Caco-2 (cell line): ENCODE data around the gene TM4SF1. TPM values are rescaled to one million over a fixed set of nuclear protein-coding genes. Genes with fewer than 3 reads are reported as not detected.
"Not testable (repeated sequence)": the region's sequence is repeated elsewhere in the genome, so short reads cannot be mapped to it uniquely, and the experiment has no call there.

Source experiments
- BruUV-seq: library from RNA; stranded (reverse); fragments of 400-500 nt; replicated peaks from 2 replicates; lab custom pipeline; 2021; lab: Mats Ljungman, UMichigan
- CTCF ChIA-PET: fragments of 300-600 bp; sonication (Branson Sonifier 250); formaldehyde crosslinking; loops from one replicate; lab custom pipeline; 2022; ENCODE audit warnings: antibody characterized with exemption; lab: Charles Lee
- POLR2A ChIA-PET: fragments of 300-600 bp; sonication (Branson Sonifier 250); formaldehyde crosslinking; loops from one replicate; lab custom pipeline; 2022; ENCODE audit warnings: antibody characterized with exemption; lab: Charles Lee
- DNase-seq, 2 experiments: peaks; one replicate each; pipeline versions ENCODE4 v3.0.0 to v3.0.0-alpha.2; 2020 to 2022
- H3K27me3 ChIP-seq: replicated peaks from 2 replicates; pipeline ENCODE4 v1.6.0; 2011; ENCODE audit warnings: low read length; ENCODE audit not compliant: control insufficient read depth, insufficient read depth
- H3K36me3 ChIP-seq: 2 replicates; pipeline ENCODE4 v1.5.1; 2011; ENCODE audit warnings: low read length; ENCODE audit not compliant: control insufficient read depth, insufficient read depth
- H3K4me1 ChIP-seq: fragments of 250-450 bp; sonication (Bioruptor Pico); 2 replicates; pipeline ENCODE4 v1.5.1; 2020; ENCODE audit warnings: mild to moderate bottlenecking
- H3K4me3 ChIP-seq: 2 replicates; pipeline ENCODE4 v1.5.1; 2011; ENCODE audit warnings: low read depth, mild to moderate bottlenecking, control low read depth, low read length
- H3K9me3 ChIP-seq: fragments of 250-450 bp; sonication (Bioruptor Pico); 2 replicates; pipeline ENCODE4 v1.5.1; 2020; ENCODE audit warnings: mild to moderate bottlenecking, moderate library complexity
- H3K27ac Mint-ChIP-seq: one replicate; pipeline ENCODE4 v1.8.0; 2022; ENCODE audit warnings: mixed read lengths; ENCODE audit not compliant: unreplicated experiment
- H3K27me3 Mint-ChIP-seq: one replicate; pipeline ENCODE4 v1.8.0; 2022; ENCODE audit warnings: mixed read lengths; ENCODE audit not compliant: insufficient read depth, unreplicated experiment
- H3K36me3 Mint-ChIP-seq: one replicate; pipeline ENCODE4 v1.8.0; 2022; ENCODE audit warnings: mild to moderate bottlenecking, mixed read lengths; ENCODE audit not compliant: insufficient read depth, unreplicated experiment
- H3K4me1 Mint-ChIP-seq: one replicate; pipeline ENCODE4 v1.8.0; 2022; ENCODE audit warnings: low read depth, mixed read lengths; ENCODE audit not compliant: unreplicated experiment
- H3K4me3 Mint-ChIP-seq: one replicate; pipeline ENCODE4 v1.8.0; 2022; ENCODE audit warnings: mild to moderate bottlenecking, moderate library complexity, mixed read lengths; ENCODE audit not compliant: unreplicated experiment
- H3K9me3 Mint-ChIP-seq: one replicate; pipeline ENCODE4 v1.8.0; 2022; ENCODE audit warnings: mixed read lengths; ENCODE audit not compliant: unreplicated experiment
- intact Hi-C: fragments of 100-400 bp; cut with micrococcal nuclease; formaldehyde crosslinking; loops from one replicate; pipeline ENCODE4 v1.10.0; 2022; ENCODE audit not compliant: unreplicated experiment
- total RNA-seq: library from RNA; stranded (reverse); gene quantifications from 2 replicates; pipeline ENCODE4 v1.2.3, GENCODE V29; 2022
- TF ChIP-seq, protein P1 (sequence below), 2 experiments: fragments of 200-600 bp in 1 of 2; IDR thresholded peaks; 1 replicate in 1 of 2; 2 replicates in 1 of 2; pipeline versions ENCODE4 v1.5.1 to v1.8.0; 2011 to 2022; ENCODE audit warnings: antibody characterized with exemption in 1 of 2, control low read depth in 1 of 2, inconsistent platforms in 1 of 2, low read depth in 1 of 2, low read length in 1 of 2, mild to moderate bottlenecking in 1 of 2, moderate library complexity in 1 of 2; ENCODE audit not compliant: insufficient read depth in 1 of 2, severe bottlenecking in 1 of 2, unreplicated experiment in 1 of 2

The TM4SF1 gene
- total RNA-seq, 1 experiment from 2014 or later = 49.2 TPM

DNA sequence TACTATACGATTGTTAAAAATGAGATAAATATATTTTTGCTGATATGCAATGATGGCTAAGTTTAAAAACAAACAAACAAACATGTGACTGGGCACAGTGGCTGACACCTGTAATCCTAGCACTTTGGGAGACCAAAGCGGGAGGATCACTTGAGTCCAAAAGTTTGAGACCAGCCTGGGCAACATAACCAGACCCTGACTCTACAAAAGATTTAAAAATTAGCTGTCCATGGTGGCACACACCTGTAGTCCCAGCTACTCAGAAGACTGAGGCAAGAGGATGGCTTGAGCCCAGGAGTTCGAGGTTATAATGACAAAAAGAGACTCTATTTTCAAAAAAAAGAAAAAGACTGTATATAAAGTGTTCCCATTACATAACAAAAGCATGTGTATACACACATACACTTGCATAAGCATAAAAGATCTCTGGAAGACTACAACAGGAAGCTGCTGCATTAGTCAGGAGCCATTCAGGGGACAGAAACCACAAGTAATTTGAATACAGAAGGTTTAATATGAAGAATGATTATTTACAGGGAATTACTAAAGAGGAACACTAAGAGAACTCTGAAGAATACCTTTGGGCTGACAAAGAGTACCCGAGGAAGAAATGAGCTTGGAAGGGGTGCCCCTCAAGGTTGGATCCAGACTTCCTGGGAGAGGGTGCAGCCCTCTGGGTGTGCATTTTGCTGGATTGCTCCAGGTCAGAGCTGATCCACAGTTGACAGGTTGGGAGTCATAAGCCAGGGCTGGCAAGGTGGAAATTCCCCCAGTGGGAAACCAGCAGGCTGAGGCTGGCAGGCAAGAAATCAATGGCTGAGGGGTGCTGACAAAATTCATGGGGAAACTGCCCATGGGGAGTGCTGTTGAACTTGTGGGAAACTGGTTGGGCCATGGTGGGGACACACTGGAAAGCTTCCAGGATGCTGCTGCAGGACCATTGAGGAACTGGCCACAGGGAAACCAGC is 34.8 kb downstream of the TM4SF1 start:
- Histone ChIP-seq H3K9me3 (no peaks in the 10 kb centered on the region), H3K27me3 (no peaks in the 10 kb centered on the region), H3K4me1 (peaks cover 31% of the 10 kb centered on the region), H3K4me3 (no peak overlapping the region), H3K36me3 (no peaks in the 10 kb centered on the region)
- TF ChIP-seq, protein P1, sequence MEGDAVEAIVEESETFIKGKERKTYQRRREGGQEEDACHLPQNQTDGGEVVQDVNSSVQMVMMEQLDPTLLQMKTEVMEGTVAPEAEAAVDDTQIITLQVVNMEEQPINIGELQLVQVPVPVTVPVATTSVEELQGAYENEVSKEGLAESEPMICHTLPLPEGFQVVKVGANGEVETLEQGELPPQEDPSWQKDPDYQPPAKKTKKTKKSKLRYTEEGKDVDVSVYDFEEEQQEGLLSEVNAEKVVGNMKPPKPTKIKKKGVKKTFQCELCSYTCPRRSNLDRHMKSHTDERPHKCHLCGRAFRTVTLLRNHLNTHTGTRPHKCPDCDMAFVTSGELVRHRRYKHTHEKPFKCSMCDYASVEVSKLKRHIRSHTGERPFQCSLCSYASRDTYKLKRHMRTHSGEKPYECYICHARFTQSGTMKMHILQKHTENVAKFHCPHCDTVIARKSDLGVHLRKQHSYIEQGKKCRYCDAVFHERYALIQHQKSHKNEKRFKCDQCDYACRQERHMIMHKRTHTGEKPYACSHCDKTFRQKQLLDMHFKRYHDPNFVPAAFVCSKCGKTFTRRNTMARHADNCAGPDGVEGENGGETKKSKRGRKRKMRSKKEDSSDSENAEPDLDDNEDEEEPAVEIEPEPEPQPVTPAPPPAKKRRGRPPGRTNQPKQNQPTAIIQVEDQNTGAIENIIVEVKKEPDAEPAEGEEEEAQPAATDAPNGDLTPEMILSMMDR (IDR thresholded peaks at IDR 0.05; ENCODE audit: insufficient read depth in 1 of 2, low read depth in 1 of 2, low read length in 1 of 2, severe bottlenecking in 1 of 2, unreplicated experiment in 1 of 2) = no peak
- H3K27me3 Mint-ChIP-seq = no peaks in the 10 kb centered on the region
- DNase-seq = no peak
- H3K4me3 Mint-ChIP-seq = no peak overlapping the region
- H3K36me3 Mint-ChIP-seq = peaks cover 10% of the 10 kb centered on the region
- H3K9me3 Mint-ChIP-seq = peaks cover 8% of the 10 kb centered on the region
- H3K4me1 Mint-ChIP-seq = peaks cover 19% of the 10 kb centered on the region
- ChIA-PET POLR2A (no interaction called here), CTCF (interaction anchor here (1.3 kb wide), 1 partner anchor 13 kb away, joined by 3 read pairs; no protein-coding TSS in a partner anchor)
- BruUV-seq = no TSS peak
- no peak overlapping the region for H3K27ac Mint-ChIP-seq
- intact Hi-C loops = no loop called here

DNA sequence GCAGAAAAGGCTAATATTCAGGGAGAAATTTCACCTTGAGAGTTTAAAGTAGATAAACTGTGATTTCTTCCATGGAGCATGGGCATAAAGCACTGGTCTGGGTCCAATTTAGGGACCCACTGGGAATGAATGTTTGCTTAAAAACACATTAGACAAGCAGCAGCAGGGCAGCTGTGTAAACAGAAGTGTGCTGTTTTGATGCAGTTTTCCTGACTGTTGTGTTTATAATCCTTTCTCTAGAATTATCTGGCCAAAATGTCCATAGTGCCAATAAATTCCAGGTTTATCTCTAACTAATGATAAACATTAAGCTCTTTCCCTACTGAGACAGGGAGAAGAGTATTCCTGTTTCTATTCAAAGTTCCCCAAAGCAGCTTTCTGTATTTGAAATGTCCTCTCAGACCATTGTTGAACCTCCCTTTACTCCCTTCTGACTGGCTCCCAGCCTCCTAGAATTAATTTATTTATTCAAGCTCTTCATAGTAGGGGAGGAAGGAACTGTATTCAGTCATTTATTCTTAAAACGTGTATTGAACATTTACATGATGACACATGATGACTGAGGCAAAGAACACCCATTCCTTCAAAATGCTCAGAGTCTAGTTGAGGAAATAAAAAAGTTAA is 37.0 kb downstream of the TM4SF1 start:
- H3K4me1 ChIP-seq = peaks cover 31% of the 10 kb centered on the region
- Mint-ChIP-seq H3K9me3 (no peaks in the 10 kb centered on the region), H3K4me3 (peak overlapping the region; percentile 30), H3K36me3 (peaks cover 10% of the 10 kb centered on the region), H3K4me1 (peaks cover 19% of the 10 kb centered on the region), H3K27ac (peak overlapping the region; percentile 74), H3K27me3 (no peaks in the 10 kb centered on the region)
- H3K27me3 ChIP-seq = no peaks in the 10 kb centered on the region
- intact Hi-C loops = loop anchor here (1.0 to 2.0 kb wide), 2 partner anchors 40 to 46 kb away; no protein-coding TSS in a partner anchor
- ChIA-PET CTCF (interaction anchor here (0.8 kb wide), 1 partner anchor 149 kb away, joined by 3 read pairs; no protein-coding TSS in a partner anchor), POLR2A (no interaction called here)
- BruUV-seq = no TSS peak
- TF ChIP-seq, protein P1 (IDR thresholded peaks at IDR 0.05; ENCODE audit: insufficient read depth in 1 of 2, low read depth in 1 of 2, low read length in 1 of 2, severe bottlenecking in 1 of 2, unreplicated experiment in 1 of 2) = no peak
- peak; percentile 16 to 42 for DNase-seq
- no peaks in the 10 kb centered on the region for H3K36me3 ChIP-seq
- no peak overlapping the region for H3K4me3 ChIP-seq
- H3K9me3 ChIP-seq = no peaks in the 10 kb centered on the region

DNA sequence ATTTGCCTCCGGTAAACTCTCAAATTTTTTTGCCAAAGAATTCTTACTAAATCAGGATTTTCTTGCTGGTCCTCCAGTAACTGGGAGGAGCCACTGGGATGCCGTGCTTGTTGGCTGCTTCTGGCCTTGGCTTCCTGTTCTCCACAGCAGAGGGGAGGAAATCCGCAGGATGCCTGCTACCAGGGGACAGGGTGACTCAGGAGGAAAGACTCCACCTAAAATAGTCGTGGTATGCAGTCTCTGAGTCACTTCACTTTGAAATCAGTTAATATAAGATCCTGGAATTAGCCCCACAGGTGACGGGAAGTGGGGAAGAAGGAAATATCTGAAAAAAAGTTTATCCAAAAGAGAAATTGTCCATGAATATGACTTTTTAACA is 37.5 kb downstream of the TM4SF1 start:
- CTCF ChIA-PET = no interaction called here
- no peaks in the 10 kb centered on the region for H3K36me3 ChIP-seq
- H3K4me1 Mint-ChIP-seq = peaks cover 19% of the 10 kb centered on the region
- no peaks in the 10 kb centered on the region for H3K27me3 Mint-ChIP-seq
- H3K4me3 ChIP-seq = no peak overlapping the region
- intact Hi-C loops = loop anchor here (1.0 to 2.0 kb wide), 2 partner anchors 40 to 47 kb away; no protein-coding TSS in a partner anchor
- peaks cover 10% of the 10 kb centered on the region for H3K36me3 Mint-ChIP-seq
- peak; percentile 74 to 90 for DNase-seq
- H3K4me1 ChIP-seq = peaks cover 31% of the 10 kb centered on the region
- BruUV-seq = no TSS peak
- POLR2A ChIA-PET = no interaction called here
- TF ChIP-seq, protein P1 (IDR thresholded peaks at IDR 0.05; ENCODE audit: insufficient read depth in 1 of 2, low read depth in 1 of 2, low read length in 1 of 2, severe bottlenecking in 1 of 2, unreplicated experiment in 1 of 2) = no peak
- H3K9me3 Mint-ChIP-seq = no peaks in the 10 kb centered on the region
- H3K4me3 Mint-ChIP-seq = peak overlapping the region; percentile 30
- no peaks in the 10 kb centered on the region for H3K9me3 ChIP-seq
- peak overlapping the region; percentile 74 for H3K27ac Mint-ChIP-seq
- no peaks in the 10 kb centered on the region for H3K27me3 ChIP-seq

DNA sequence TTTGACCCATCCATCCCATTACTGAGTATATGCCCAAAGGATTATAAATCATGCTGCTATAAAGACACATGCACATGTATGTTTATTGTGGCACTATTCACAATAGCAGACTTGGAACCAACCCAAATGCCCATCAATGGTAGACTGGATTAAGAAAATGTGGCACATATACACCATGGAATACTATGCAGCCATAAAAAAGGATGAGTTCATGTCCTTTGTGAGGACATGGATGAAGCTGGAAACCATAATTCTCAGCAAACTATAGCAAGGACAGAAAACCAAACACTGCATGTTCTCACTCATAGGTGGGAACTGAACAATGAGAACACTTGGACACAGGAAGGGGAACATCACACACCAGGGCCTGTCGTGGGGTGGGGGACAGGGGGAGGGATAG is 40.0 kb downstream of the TM4SF1 start:
- H3K9me3 Mint-ChIP-seq, H3K27me3 Mint-ChIP-seq, BruUV-seq, CTCF ChIA-PET, DNase-seq, H3K36me3 ChIP-seq, H3K9me3 ChIP-seq, H3K27me3 ChIP-seq, POLR2A ChIA-PET, H3K4me3 Mint-ChIP-seq, H3K27ac Mint-ChIP-seq, H3K4me3 ChIP-seq, intact Hi-C loops: not testable (repeated sequence)
- H3K4me1 ChIP-seq = peaks cover 31% of the 10 kb centered on the region
- Mint-ChIP-seq H3K4me1 (peaks cover 19% of the 10 kb centered on the region), H3K36me3 (peaks cover 10% of the 10 kb centered on the region)
